ENCODE measurements around the gene CEP126. TPM values are rescaled to one million over a fixed set of nuclear protein-coding genes. Genes with fewer than 3 reads are reported as not detected.

Gene CEP126
- total RNA-seq, 1 donor from 2014 or later: 2.2 TPM

GRCh38 chr11:101880222-101880621 is 34.6 kb upstream of the CEP126 start:
- Mint-ChIP-seq H3K27ac (no peak overlapping the region), H3K36me3 (no peaks in the 10 kb centered on the region), H3K4me3 (no peak overlapping the region), H3K27me3 (ENCODE audit: insufficient read depth, low read depth) (peaks cover 4% of the 10 kb centered on the region), H3K4me1 (no peaks in the 10 kb centered on the region), H3K9me3 (no peaks in the 10 kb centered on the region)
- DNase-seq (ENCODE audit: low spot score): peak; percentile 33
- no peak overlapping the region for H3K9ac ChIP-seq
- H3K9me3 ChIP-seq (ENCODE audit: low read depth): no peaks in the 10 kb centered on the region
- no peak overlapping the region for H3K27ac ChIP-seq
- H3K4me1 ChIP-seq: no peaks in the 10 kb centered on the region
- no peaks in the 10 kb centered on the region for H4K20me1 ChIP-seq (ENCODE audit: low read depth)
- peak overlapping the region; percentile 19 for H2AFZ ChIP-seq (replicated peaks)
- no peak overlapping the region for H3K4me2 ChIP-seq
- H3K79me2 ChIP-seq (ENCODE audit: low read depth): no peaks in the 10 kb centered on the region
- H3F3A ChIP-seq (ENCODE audit: low read depth): no peaks in the 10 kb centered on the region
- H3K36me3 ChIP-seq: no peaks in the 10 kb centered on the region
- no peak overlapping the region for H3K4me3 ChIP-seq
- H3K27me3 ChIP-seq: no peaks in the 10 kb centered on the region
- TF ChIP-seq EZH2phosphoT487 (IDR thresholded peaks at IDR 0.05): no peak
- no peak for TF ChIP-seq EZH2 (IDR thresholded peaks at IDR 0.05)
- TF ChIP-seq CTCF (IDR thresholded peaks at IDR 0.05): peak; percentile 46

- H3K27ac Mint-ChIP-seq: no peak overlapping the region
- no peak overlapping the region for H3K4me3 Mint-ChIP-seq
- H3K27me3 ChIP-seq: no peaks in the 10 kb centered on the region
- no peaks in the 10 kb centered on the region for H3F3A ChIP-seq (ENCODE audit: low read depth)
- no peaks in the 10 kb centered on the region for H3K9me3 Mint-ChIP-seq
- H3K9ac ChIP-seq: no peak overlapping the region
- H4K20me1 ChIP-seq (ENCODE audit: low read depth): no peaks in the 10 kb centered on the region
- no peak overlapping the region for H3K27ac ChIP-seq
- H3K4me3 ChIP-seq: no peak overlapping the region
- no peaks in the 10 kb centered on the region for H3K36me3 Mint-ChIP-seq
- no peaks in the 10 kb centered on the region for H3K4me1 Mint-ChIP-seq
- H3K4me1 ChIP-seq: no peaks in the 10 kb centered on the region
- H3K36me3 ChIP-seq: no peaks in the 10 kb centered on the region
- H3K79me2 ChIP-seq (ENCODE audit: low read depth): no peaks in the 10 kb centered on the region
- TF ChIP-seq EZH2 (IDR thresholded peaks at IDR 0.05) (no peak), CTCF (IDR thresholded peaks at IDR 0.05) (no peak), EZH2phosphoT487 (IDR thresholded peaks at IDR 0.05) (no peak)
- H2AFZ ChIP-seq (replicated peaks): no peak overlapping the region
- peaks cover 4% of the 10 kb centered on the region for H3K27me3 Mint-ChIP-seq (ENCODE audit: insufficient read depth, low read depth)
- no peak overlapping the region for H3K4me2 ChIP-seq
- H3K9me3 ChIP-seq (ENCODE audit: low read depth): no peaks in the 10 kb centered on the region
- DNase-seq (ENCODE audit: low spot score): no peak
Measured at GRCh38 chr11:101881586-101881985, 33.2 kb upstream of the CEP126 start.

GRCh38 chr11:101885631-101886030 is 29.2 kb upstream of the CEP126 start:
- Mint-ChIP-seq H3K9me3 (no peaks in the 10 kb centered on the region), H3K4me3 (no peak overlapping the region), H3K4me1 (no peaks in the 10 kb centered on the region), H3K36me3 (no peaks in the 10 kb centered on the region), H3K27ac (no peak overlapping the region), H3K27me3 (ENCODE audit: insufficient read depth, low read depth) (peaks cover 4% of the 10 kb centered on the region)
- H4K20me1 ChIP-seq (ENCODE audit: low read depth): no peaks in the 10 kb centered on the region
- no peak for TF ChIP-seq CTCF (IDR thresholded peaks at IDR 0.05)
- no peak for TF ChIP-seq EZH2phosphoT487 (IDR thresholded peaks at IDR 0.05)
- H3K9ac ChIP-seq: no peak overlapping the region
- H3K4me3 ChIP-seq: no peak overlapping the region
- no peaks in the 10 kb centered on the region for H3F3A ChIP-seq (ENCODE audit: low read depth)
- no peaks in the 10 kb centered on the region for H3K79me2 ChIP-seq (ENCODE audit: low read depth)
- no peak overlapping the region for H3K27ac ChIP-seq
- DNase-seq (ENCODE audit: low spot score): no peak
- H3K4me2 ChIP-seq: no peak overlapping the region
- no peaks in the 10 kb centered on the region for H3K9me3 ChIP-seq (ENCODE audit: low read depth)
- no peaks in the 10 kb centered on the region for H3K27me3 ChIP-seq
- H2AFZ ChIP-seq (replicated peaks): no peak overlapping the region
- no peaks in the 10 kb centered on the region for H3K4me1 ChIP-seq
- no peaks in the 10 kb centered on the region for H3K36me3 ChIP-seq

Data from neural progenitor cell (in vitro differentiated cells).